ENCODE data around the gene GABRE. TPM values are rescaled to one million over a fixed set of nuclear protein-coding genes. Genes with fewer than 3 reads are reported as not detected.

Gene GABRE
- total and polyA plus RNA-seq, 2 of the 13 experiments (the other 11 are each of a cell fraction or from before 2014, with no cell fraction given) = 12.2 to 66.2 TPM

GRCh38 chrX:151970661-151971060 is 3.8 kb downstream of the GABRE start (continued):
- TF ChIP-seq ZNF281 (CRISPR knock-in tag; IDR thresholded peaks at IDR 0.05; ENCODE audit: borderline replicate concordance) (peak; percentile 92), HDAC2 (CRISPR knock-in tag; IDR thresholded peaks at IDR 0.05) (peak; percentile 69; the same call in 1 of the 2 replicates), ZMYM3 (CRISPR knock-in tag; IDR thresholded peaks at IDR 0.05) (peak; percentile 27; the same call in 1 of the 2 replicates), TAF15 (IDR thresholded peaks at IDR 0.05; ENCODE audit: low read depth, low read length, poor library complexity, severe bottlenecking) (no peak), HNF4G (IDR thresholded peaks at IDR 0.05; ENCODE audit: borderline replicate concordance, low read depth, low read length) (peak; percentile 10; the same call in 1 of the 2 replicates), HNF4G (CRISPR knock-in tag; IDR thresholded peaks at IDR 0.05; ENCODE audit: borderline replicate concordance, low read depth) (no peak), MED1 (CRISPR knock-in tag; IDR thresholded peaks at IDR 0.05) (peak; percentile 85), SOX5 (CRISPR knock-in tag; IDR thresholded peaks at IDR 0.05; ENCODE audit: borderline replicate concordance) (peak; percentile 55; the same call in 1 of the 2 replicates), ZNF503 (CRISPR knock-in tag; IDR thresholded peaks at IDR 0.05) (0 out of 2 replicates have a peak, but pooled peaks have one; percentile 35), ARID5B (CRISPR knock-in tag; IDR thresholded peaks at IDR 0.05) (peak; percentile 87), MYPOP (CRISPR knock-in tag; IDR thresholded peaks at IDR 0.05) (peak; percentile 78; the same call in 1 of the 2 replicates), ZNF746 (CRISPR knock-in tag; IDR thresholded peaks at IDR 0.05) (0 out of 2 replicates have a peak, but pooled peaks have one; percentile 38), MAX (IDR thresholded peaks at IDR 0.05) (peak; percentile 36; the same call in 1 of the 2 replicates), BCL6 (CRISPR knock-in tag; IDR thresholded peaks at IDR 0.05) (peak; percentile 95), SP5 (CRISPR knock-in tag; IDR thresholded peaks at IDR 0.05; ENCODE audit: borderline replicate concordance, low read depth) (peak; percentile 56; the same call in 1 of the 2 replicates), HNF1B (CRISPR knock-in tag; IDR thresholded peaks at IDR 0.05) (0 out of 2 replicates have a peak, but pooled peaks have one; percentile 29), ZNF614 (CRISPR knock-in tag; IDR thresholded peaks at IDR 0.05; ENCODE audit: borderline replicate concordance) (peak; percentile 67; the same call in 1 of the 2 replicates)

All from HepG2 (cell line).